ENCODE results near the gene PRDM15.

The PRDM15 gene, protein sequence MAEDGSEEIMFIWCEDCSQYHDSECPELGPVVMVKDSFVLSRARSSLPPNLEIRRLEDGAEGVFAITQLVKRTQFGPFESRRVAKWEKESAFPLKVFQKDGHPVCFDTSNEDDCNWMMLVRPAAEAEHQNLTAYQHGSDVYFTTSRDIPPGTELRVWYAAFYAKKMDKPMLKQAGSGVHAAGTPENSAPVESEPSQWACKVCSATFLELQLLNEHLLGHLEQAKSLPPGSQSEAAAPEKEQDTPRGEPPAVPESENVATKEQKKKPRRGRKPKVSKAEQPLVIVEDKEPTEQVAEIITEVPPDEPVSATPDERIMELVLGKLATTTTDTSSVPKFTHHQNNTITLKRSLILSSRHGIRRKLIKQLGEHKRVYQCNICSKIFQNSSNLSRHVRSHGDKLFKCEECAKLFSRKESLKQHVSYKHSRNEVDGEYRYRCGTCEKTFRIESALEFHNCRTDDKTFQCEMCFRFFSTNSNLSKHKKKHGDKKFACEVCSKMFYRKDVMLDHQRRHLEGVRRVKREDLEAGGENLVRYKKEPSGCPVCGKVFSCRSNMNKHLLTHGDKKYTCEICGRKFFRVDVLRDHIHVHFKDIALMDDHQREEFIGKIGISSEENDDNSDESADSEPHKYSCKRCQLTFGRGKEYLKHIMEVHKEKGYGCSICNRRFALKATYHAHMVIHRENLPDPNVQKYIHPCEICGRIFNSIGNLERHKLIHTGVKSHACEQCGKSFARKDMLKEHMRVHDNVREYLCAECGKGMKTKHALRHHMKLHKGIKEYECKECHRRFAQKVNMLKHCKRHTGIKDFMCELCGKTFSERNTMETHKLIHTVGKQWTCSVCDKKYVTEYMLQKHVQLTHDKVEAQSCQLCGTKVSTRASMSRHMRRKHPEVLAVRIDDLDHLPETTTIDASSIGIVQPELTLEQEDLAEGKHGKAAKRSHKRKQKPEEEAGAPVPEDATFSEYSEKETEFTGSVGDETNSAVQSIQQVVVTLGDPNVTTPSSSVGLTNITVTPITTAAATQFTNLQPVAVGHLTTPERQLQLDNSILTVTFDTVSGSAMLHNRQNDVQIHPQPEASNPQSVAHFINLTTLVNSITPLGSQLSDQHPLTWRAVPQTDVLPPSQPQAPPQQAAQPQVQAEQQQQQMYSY

DNA sequence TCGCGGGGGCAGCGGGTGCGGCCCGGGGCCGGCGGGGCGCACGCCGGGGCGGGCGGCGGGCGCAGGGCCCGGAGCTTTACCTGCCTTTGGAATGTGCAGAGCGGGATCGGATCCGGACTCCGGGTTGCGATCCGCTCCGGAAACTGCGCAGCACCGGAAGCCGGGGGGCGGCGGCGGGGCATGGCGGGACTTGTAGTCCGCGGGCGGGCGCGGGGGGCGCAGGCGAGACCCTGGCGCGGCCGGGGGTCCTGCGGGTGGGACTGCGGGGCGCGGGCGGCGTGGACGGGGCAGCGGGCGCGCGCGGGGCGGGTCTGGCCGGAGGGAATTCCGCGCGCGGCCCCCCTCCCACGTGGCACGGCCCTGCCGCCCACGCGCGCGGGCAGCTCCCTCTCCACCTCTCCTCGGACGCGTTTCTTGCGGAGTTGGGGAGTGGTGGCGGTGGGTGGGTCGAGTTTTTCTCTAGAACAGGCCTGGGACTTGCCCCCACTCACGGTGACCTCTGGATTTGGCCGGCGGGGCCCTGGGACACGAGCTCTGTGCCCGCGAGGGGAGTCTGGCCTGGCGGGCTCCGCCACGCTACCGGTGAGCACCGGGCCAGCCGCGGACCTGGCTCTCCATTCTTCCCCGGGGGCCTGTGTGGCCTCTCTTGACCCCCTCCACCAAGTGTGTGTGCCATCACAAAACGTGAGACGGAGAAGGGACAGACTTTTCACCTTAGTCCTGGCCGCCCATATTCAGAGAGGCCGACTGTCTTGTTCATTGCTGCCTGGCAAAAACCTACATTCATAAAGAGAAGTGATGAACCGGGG lies at the start of gene PRDM15:
Gene PRDM15 (minus strand): TSS at position 155 of the 809 bp plus-strand sequence. CDS start 18,981 bp downstream, outside the sequence.
- peak; percentile 90 for DNase-seq

- no peak for DNase-seq
These were observed 49.6 kb upstream of the PRDM15 start for GRCh38 chr21:41928621-41929220.

DNA sequence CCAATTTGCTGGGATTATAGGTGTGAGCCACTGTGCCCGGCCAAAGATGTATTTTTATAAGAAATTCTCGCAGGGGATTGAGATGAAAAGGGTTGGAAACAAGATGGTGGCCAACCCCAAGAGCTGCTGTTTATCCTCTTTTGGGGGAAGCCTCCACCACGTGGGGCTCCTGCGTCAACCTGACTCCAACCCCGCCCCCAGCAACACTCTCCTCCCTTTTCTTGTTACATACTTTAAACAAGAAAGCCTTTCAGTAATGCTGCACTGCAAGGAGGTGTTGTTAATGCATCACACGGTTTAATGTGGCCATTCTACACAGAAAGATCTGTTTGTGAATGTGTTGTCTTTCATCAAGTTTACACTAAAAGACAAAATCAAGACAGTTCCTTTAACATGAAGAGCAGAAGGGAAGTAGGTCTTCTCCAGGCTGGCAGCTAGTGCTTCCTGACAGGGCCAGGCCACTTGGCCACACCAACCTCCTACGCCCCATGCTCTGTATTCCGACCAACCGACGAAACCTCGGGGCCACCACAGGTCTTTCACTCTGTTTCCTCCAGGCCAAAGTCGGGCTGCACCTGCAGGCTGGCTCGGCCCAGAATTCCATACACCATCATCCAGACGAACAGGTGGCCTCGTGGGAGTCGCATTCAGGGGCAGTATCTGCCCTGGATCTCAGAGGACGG lies 48.7 kb upstream of the PRDM15 start:
- no peak for DNase-seq

GRCh38 chr21:41926807-41927171 lies 47.6 kb upstream of the PRDM15 start:
- DNase-seq: peak; percentile 36

DNA sequence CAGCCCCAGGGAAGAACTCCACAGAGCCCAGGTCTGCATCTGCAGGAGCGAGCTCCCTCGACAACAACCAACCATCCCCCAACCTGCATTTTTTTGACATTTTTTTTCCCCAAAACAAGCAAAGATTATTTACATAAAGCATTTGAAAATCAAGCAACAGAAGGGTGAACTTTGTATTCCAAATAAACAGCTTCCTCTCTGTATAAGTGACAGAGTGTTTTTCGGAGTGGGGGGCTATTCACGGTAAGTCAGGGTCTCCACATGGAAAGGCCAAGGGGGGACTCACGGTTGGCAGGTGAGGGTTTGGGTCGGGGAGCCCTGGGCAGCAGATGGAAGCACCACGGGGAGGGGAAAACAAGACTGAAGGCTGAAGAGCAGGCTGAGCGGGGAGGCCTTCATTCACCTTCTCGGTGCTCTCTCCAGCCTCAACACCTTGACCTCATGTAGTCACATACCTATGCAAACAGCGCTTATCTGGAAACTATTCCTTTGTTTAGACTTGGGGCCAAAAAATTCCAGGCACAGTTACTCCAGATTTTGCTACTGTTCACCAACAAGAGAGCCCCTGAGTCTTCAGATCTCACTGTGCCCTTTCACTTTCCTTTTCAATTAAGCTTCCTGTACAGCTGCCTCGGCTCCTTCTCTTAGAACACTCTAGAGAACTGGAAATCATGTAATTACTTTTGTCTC lies 47.1 kb upstream of the PRDM15 start:
- DNase-seq: peak; percentile 69

GRCh38 chr21:41925767-41926116 lies 46.6 kb upstream of the PRDM15 start:
- no peak for DNase-seq

GRCh38 chr21:41924368-41924754 lies 45.2 kb upstream of the PRDM15 start:
- DNase-seq: no peak

DNA sequence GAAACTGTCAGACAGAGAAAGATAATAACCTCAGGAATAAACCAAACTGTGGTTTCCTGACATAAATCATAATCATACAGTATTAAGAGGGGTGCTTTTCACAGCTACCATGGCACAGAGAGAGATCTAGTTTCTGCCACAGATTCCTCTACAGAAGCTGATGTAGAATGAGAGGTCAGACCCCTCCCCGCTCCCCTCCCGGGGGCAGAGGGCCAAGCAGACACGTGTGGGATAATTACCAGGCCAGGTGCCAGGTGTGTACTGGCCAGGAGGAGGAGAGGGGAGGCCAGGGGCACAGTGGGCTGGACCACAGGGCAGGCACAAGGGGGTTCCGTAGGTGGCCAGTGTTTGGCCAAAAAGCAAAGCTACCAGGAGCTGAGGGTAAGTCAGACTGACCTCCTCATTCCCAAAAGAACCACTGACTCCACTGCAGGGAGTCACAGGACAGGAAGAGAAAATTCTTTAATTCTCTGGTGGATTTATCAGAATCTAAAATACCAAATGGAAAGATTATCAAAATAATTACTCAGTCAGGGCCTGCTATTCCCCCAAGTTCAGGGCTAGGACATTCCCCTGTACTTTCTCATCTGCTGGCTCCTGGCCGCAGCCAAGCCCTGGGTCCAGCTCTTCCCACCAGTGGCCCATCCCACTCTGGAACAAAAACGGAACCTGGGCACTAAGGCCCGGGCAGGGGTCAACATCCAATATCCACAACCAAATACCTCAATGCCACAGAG lies 44.7 kb upstream of the PRDM15 start:
- no peak for DNase-seq

- DNase-seq: no peak
These were observed 44.0 kb upstream of the PRDM15 start for GRCh38 chr21:41923186-41923585.

GRCh38 chr21:41921021-41921420 lies 41.9 kb upstream of the PRDM15 start:
- DNase-seq: no peak

DNA sequence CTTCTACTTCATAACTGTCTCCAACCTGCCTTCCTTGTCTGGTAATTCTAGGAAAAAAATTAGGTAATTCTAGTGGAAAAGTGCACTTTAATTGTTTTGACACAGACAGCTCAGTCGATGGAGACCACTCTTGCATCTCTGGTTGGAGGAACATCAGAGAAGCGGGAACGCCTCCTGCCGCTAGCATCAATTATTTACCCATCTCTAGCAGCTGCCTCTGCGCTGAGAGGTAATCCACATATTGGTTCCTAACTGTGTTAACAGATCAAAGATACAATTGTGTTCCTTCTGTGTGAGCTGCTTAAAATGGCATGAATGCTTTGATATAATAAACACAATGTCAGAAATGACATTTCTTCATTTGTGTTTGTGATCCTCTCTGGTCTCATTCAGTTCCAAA lies 41.3 kb upstream of the PRDM15 start:
- no peak for DNase-seq

DNA sequence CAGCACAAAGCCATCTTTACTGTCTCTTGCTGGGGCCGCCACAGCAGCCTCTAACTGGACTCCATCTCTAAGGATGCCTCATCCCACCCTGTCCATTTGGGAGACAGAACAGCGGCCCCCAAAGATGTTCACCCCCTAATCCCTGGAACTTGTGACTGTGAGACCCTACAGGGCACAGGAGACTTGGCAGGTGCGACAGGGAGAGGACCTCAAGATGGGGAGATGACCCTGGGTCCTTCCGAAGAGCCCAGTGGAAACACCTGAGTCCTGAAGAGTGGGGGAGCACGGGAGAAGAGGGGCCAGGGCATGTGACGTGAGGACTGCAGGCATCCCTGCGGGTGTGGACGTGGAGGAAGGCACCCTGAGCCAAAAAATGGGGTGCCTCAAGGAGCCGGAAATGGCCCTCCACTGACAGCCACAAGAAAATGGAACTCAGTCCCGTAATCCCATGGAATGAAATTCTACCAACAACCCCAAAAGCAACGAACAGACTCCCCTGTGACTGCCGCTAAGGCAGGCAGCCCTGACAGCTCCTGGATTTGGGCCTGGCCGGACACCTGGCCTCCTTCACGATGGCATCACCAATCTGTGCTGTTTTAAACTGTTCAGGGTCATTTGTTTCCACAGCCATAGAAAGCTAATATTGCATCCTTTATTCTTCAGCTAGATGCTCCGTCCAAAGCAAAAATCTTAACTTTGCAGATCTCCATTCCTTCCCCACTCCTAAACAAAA lies 40.7 kb upstream of the PRDM15 start:
- no peak for DNase-seq

DNA sequence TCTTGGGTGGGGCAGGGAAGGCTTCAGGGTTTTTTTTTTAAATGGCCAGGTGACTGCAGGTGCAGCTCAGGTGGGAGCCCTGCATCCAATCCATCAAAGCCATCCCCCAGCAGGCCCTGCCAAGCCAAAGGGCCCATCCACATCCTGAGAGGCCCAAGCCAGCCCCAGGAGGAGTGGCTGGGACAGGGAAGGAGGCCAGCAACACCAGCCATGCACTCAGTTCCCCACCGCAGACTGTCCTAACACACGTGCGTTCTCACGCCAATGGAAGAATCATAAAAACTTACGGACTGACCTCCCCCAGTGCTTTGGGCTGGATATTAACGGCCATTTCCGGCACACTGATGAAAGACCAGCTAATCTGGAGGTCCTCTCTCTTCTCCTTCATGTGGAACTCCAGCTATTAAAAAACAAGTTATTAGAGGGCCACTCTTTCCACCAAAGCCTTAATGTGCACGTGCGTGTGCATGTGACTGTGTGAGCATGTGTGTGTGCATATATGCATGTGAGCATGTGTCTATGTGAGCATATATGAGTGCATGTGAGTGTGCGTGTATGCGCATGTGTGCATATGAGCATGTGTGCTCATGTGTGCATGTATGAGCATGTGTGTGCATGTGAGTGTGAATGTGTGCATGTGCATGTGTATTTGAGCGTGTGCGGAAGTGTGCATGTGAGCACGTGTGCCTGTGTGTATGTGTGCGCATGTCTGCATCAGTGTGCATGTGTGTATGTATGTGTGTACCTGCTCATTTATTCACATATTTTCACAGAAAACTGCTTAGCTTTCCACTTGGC lies 39.6 kb upstream of the PRDM15 start:
- DNase-seq: no peak

DNA sequence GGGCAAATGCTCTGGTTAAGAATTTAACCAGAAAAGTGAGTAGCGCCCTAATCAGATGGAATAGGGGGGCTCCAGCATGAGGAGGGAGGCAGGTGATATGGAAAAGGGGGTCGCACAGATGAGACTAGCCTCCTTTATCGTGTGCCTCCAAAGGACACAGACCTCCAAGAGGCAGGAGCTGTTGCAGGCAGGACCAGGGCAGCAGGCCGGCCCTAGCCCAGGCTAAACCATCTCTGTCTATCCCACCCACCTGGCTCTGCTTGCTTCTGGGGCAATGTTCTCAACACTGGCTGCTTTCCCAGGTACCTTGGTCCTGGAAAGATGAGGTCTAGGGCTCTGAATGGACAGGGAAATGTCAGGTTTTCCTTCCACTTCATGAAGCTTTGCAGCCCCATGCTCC lies 38.4 kb upstream of the PRDM15 start:
- no peak for DNase-seq

DNA sequence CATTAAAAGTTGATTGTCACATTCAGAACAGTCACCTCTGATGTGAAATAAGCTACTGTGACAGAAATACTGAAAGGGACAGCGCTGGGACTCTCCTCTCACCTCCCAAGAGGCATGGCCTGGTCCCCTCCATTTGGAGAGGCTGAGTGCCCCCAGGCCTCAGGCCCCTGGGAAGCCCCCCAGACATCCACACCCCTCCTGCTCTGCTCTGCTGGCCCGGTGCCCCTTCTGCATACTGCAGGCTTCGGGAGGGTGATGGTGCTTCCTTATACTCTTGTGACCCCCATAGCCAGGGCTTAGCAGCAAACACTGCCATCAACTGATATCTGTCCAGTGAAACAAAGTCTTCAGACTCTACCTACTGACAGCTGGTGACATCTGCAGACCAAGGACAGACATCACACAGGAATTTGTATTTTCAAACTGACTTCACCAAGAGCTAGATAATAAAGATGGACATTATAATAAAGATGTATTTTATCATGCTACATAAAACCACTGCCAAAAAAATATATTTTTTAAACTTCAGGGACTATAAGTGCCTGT lies 37.8 kb upstream of the PRDM15 start:
- no peak for DNase-seq

DNA sequence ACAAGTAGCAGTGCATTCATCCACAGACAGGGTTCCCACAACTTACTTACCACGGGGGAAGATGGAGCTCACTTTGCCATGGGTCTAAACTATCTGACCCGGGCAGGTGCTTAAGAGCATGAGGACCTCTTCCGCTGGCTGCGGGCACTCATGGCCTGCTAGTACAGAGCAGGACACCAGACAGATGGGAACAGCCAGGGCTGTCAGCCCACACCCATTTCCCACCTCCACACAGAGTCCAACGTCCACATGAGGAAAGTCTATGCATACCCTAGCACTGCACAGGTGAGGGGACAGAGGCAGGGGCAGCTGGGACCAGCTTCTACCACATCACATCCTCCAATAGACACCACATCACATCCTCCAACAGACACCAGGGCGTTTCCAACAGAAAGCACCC lies 35.8 kb upstream of the PRDM15 start:
- DNase-seq: no peak

- no peak for DNase-seq
These were observed 35.2 kb upstream of the PRDM15 start for GRCh38 chr21:41914358-41914757.

GRCh38 chr21:41913230-41913629 lies 34.1 kb upstream of the PRDM15 start:
- DNase-seq: no peak

All from DMS53 (cell line).